K562 (cell line): ENCODE results near the gene PRDM11. TPM values are rescaled to one million over a fixed set of nuclear protein-coding genes. Genes with fewer than 3 reads are reported as not detected.

Experiments
- ATAC-seq: fragments of 200-7000 bp; cut with Tn5 transposase; 3 replicates; pipeline ENCODE4 v1.9.1; 2020; ENCODE audit warnings: moderate library complexity
- BruUV-seq: library from RNA; stranded (reverse); fragments of 400-500 nt; replicated peaks from 2 replicates; lab custom pipeline; 2021; lab: Mats Ljungman, UMichigan
- CTCF ChIA-PET: fragments of 300-600 bp; formaldehyde crosslinking; extraction: SDS; loops from one replicate; lab custom pipeline; 2021; ENCODE audit warnings: low intra/inter-chr PET ratio; lab: Yijun Ruan, JAX
- POLR2A ChIA-PET: fragments of 300-600, 350-650 bp; sonication (Branson Sonifier 250); formaldehyde crosslinking; extraction: SDS; loops from one replicate; lab custom pipeline; 2021; ENCODE audit warnings: antibody characterized with exemption, inconsistent platforms; lab: Yijun Ruan, JAX
- DNase-seq, 4 experiments: peaks; one replicate each; pipeline versions ENCODE4 v3.0.0 to v3.0.0-alpha.2; 2011 to 2018; ENCODE audit warnings: low spot score in 3 of 4, mixed read lengths in 3 of 4; ENCODE audit errors: extremely low read depth in 1 of 4
- FAIRE-seq: peaks from 2 replicates; lab custom pipeline; 2011; peaks lifted over from hg19 to GRCh38; lab: Jason Lieb, UNC
- H2AFZ ChIP-seq: 2 replicates; pipeline ENCODE4 v1.6.0; 2011; ENCODE audit warnings: low read depth, low read length, control low read depth, inconsistent platforms
- H3K27ac ChIP-seq: fragments of 200-600 bp; 3 replicates; pipeline ENCODE4 v1.8.0; 2011; ENCODE audit warnings: low read depth, mild to moderate bottlenecking, control low read depth, inconsistent platforms, low read length, moderate library complexity, mixed read lengths; ENCODE audit errors: extremely low read depth
- H3K27me3 ChIP-seq, 2 experiments: fragments of 300-600 bp in 1 of 2; 2 replicates in 1 of 2; 3 replicates in 1 of 2; pipeline versions ENCODE4 v1.6.0 to v1.8.0; 2011; ENCODE audit warnings: inconsistent platforms in 2 of 2, low read length in 2 of 2, mild to moderate bottlenecking in 1 of 2, mixed read lengths in 1 of 2, moderate library complexity in 1 of 2; ENCODE audit not compliant: control insufficient read depth in 2 of 2, insufficient read depth in 2 of 2
- H3K36me3 ChIP-seq: fragments of 300-600 bp; 3 replicates; pipeline ENCODE4 v1.8.0; 2011; ENCODE audit warnings: mild to moderate bottlenecking, low read length, inconsistent platforms; ENCODE audit not compliant: control insufficient read depth, insufficient read depth
- H3K4me1 ChIP-seq, 2 experiments: fragments of 200-600 bp in 1 of 2; replicated peaks in 1 of 2; 2 replicates in 1 of 2; 3 replicates in 1 of 2; pipeline versions ENCODE4 v1.5.1 to v1.8.0; 2011; ENCODE audit warnings: inconsistent platforms in 2 of 2, low read length in 2 of 2, mild to moderate bottlenecking in 1 of 2, mixed read lengths in 1 of 2, moderate library complexity in 1 of 2; ENCODE audit not compliant: control insufficient read depth in 2 of 2, insufficient read depth in 2 of 2
- H3K4me2 ChIP-seq: 2 replicates; pipeline ENCODE4 v1.6.1; 2011; ENCODE audit warnings: low read length, control low read depth, inconsistent platforms, mixed read lengths; ENCODE audit not compliant: insufficient read depth
- H3K4me3 ChIP-seq: fragments of 200-600 bp; sonication (generic), shearing (Covaris generic); 2 replicates; pipeline ENCODE4 v1.5.1; 2016; ENCODE audit warnings: control low read depth, inconsistent platforms
- H3K79me2 ChIP-seq: fragments of 200-600 bp; 3 replicates; pipeline ENCODE4 v1.8.0; 2011; ENCODE audit warnings: low read length, inconsistent platforms; ENCODE audit not compliant: control insufficient read depth, insufficient read depth
- H3K9ac ChIP-seq, 2 experiments: 2 replicates each; pipeline versions ENCODE4 v1.6.0 to v1.6.1; 2011; ENCODE audit warnings: low read depth in 2 of 2, low read length in 2 of 2, control low read depth in 1 of 2, inconsistent platforms in 1 of 2, mild to moderate bottlenecking in 1 of 2, mixed read lengths in 1 of 2; ENCODE audit not compliant: insufficient read depth in 1 of 2
- H3K9me1 ChIP-seq: one replicate; pipeline ENCODE4 v1.6.0; 2011; ENCODE audit warnings: inconsistent platforms, mild to moderate bottlenecking, low read length, moderate library complexity; ENCODE audit not compliant: control insufficient read depth, insufficient read depth
- H3K9me3 ChIP-seq: replicated peaks from 2 replicates; pipeline ENCODE4 v1.5.1; 2011; ENCODE audit warnings: low read depth, low read length, inconsistent platforms; ENCODE audit not compliant: control insufficient read depth, insufficient read depth
- H4K20me1 ChIP-seq: replicated peaks from 2 replicates; pipeline ENCODE4 v1.6.1; 2011; ENCODE audit warnings: low read length, inconsistent platforms, mixed read lengths; ENCODE audit not compliant: control insufficient read depth, insufficient read depth
- MEF2A ChIP-seq: IDR thresholded peaks from 2 replicates; pipeline ENCODE4 v1.6.1; 2011; ENCODE audit warnings: low read depth, mild to moderate bottlenecking, low read length, moderate library complexity; ENCODE audit not compliant: control insufficient read depth
- NCOA1 ChIP-seq: fragments of 450-650 bp; IDR thresholded peaks from 2 replicates; pipeline ENCODE4 v1.6.1; 2016; ENCODE audit warnings: low read depth
- NRF1 ChIP-seq, 2 experiments: fragments of 450-650 bp; IDR thresholded peaks in 1 of 2; conservative IDR thresholded peaks in 1 of 2; 2 replicates each; pipeline ENCODE4 v1.6.1; 2014; ENCODE audit warnings: mild to moderate bottlenecking in 2 of 2
- TAF1 ChIP-seq: IDR thresholded peaks from 2 replicates; pipeline ENCODE4 v1.6.1; 2011; ENCODE audit warnings: mild to moderate bottlenecking, low read length, moderate library complexity; ENCODE audit not compliant: insufficient read depth, control insufficient read depth, severe bottlenecking; ENCODE audit errors: extremely low read depth
- WGBS: fragments of 100-300 bp; shearing (Covaris generic); methylation state at CpG from one replicate; pipeline ENCODE4 v1.1.6; 2016; ENCODE audit warnings: low coverage, mixed read lengths; ENCODE audit not compliant: insufficient coverage; ENCODE audit errors: missing lambda C conversion rate; 5-methylcytosine and 5-hydroxymethylcytosine counted together
- in situ Hi-C: fragments of 300-500 bp; cut with MboI; formaldehyde crosslinking; loops from 4 replicates; pipeline ENCODE4 v1.15.0; 2018; ENCODE audit warnings: inconsistent platforms, mixed read lengths
- intact Hi-C: fragments of 100-400 bp; cut with micrococcal nuclease; formaldehyde crosslinking; loops from 2 replicates; pipeline ENCODE4 v1.14.2; 2022
- polyA plus RNA-seq, 8 experiments: library from polyadenylated mRNA; depleted of rRNA in 4 of 8; stranded (reverse) in 5 of 8; unstranded in 3 of 8; fragments of >200 nt; fragmentation: Nextera tagmentation in 2 of 8; fragmentation: Illumina TruSeq in 1 of 8; extraction: Ambion mirVana in 2 of 8; extraction: Trizol in 1 of 8; gene quantifications; 2 replicates each; pipeline versions ENCODE4 v1.2.1 to v1.2.3, GENCODE V29; 2011 to 2014; ENCODE audit warnings: inconsistent platforms in 1 of 8, missing spikeins in 1 of 8
- total RNA-seq, 7 experiments: library from RNA; depleted of rRNA in 6 of 7; stranded (reverse); fragments of >200 nt in 6 of 7; fragmentation: Illumina TruSeq in 2 of 7; extraction: Trizol in 2 of 7; gene quantifications; 2 replicates each; pipeline versions ENCODE4 v1.2.1 to v1.2.3, GENCODE V29; 2011 to 2021; ENCODE audit warnings: low replicate concordance in 1 of 7

Gene PRDM11
- total and polyA plus RNA-seq, 9 of the 15 experiments (the other 6 are each of a cell fraction or from before 2014, with no cell fraction given): 0.01 to 1.1 (median 0.29) TPM

- no peak overlapping the region for H3K27ac ChIP-seq
- no peaks in the 10 kb centered on the region for H3K79me2 ChIP-seq
- in situ Hi-C loops (no loop called here), intact Hi-C loops (no loop called here)
- H4K20me1 ChIP-seq: no peaks in the 10 kb centered on the region
- H3K36me3 ChIP-seq: no peaks in the 10 kb centered on the region
- DNase-seq (no peak), ATAC-seq (no peak; the same call in 2 of the 3 replicates), FAIRE-seq (no peak)
- H3K4me1 ChIP-seq: peaks cover 0 to 10% of the 10 kb centered on the region in 2 experiments; a peak in 2 of 5 replicates
- peaks cover 5 to 67% of the 10 kb centered on the region in 2 experiments; a peak in 3 of 5 replicates for H3K27me3 ChIP-seq
- TF ChIP-seq NCOA1 (no peak), TAF1 (no peak), MEF2A (no peak), NRF1 (conservative IDR thresholded peaks at IDR 0.05 in 1 of 2, IDR thresholded peaks at IDR 0.05 in 1 of 2) (peak; percentile 60 to 69)
- H3K9me3 ChIP-seq: no peaks in the 10 kb centered on the region
- ChIA-PET CTCF (no interaction called here), POLR2A (interaction anchor here (1.1 kb wide), 1 partner anchor 363 kb away, joined by 4 read pairs; no protein-coding TSS in a partner anchor)
- no TSS peak for BruUV-seq
- H3K9ac ChIP-seq: 0 out of 4 replicates have a peak overlapping the region, but pooled peaks of 1 of the 2 experiments have one; percentile 20
- H3K4me3 ChIP-seq: no peak overlapping the region
- no peak overlapping the region for H3K4me2 ChIP-seq
- H3K9me1 ChIP-seq: no peaks in the 10 kb centered on the region
- WGBS: 12% methylated on average over 18 of the region's 20 CpGs
- H2AFZ ChIP-seq: no peak overlapping the region
These were observed 11.1 kb downstream of the PRDM11 start for GRCh38 chr11:45157247-45158209.
